ENCODE results near the gene FBXW5.

FBXW5 gene, protein sequence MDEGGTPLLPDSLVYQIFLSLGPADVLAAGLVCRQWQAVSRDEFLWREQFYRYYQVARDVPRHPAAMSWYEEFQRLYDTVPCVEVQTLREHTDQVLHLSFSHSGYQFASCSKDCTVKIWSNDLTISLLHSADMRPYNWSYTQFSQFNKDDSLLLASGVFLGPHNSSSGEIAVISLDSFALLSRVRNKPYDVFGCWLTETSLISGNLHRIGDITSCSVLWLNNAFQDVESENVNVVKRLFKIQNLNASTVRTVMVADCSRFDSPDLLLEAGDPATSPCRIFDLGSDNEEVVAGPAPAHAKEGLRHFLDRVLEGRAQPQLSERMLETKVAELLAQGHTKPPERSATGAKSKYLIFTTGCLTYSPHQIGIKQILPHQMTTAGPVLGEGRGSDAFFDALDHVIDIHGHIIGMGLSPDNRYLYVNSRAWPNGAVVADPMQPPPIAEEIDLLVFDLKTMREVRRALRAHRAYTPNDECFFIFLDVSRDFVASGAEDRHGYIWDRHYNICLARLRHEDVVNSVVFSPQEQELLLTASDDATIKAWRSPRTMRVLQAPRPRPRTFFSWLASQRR
- 77.3 to 210 (median 129) reads per million in 9 experiments for total RNA-seq

GRCh38 chr9:136944519-136945332, at the start of gene FBXW5, which contains the start of gene C8G:
FBXW5 (minus strand) TSS chr9:136944738; CDS start chr9:136944083, 655 bp downstream.
C8G (plus strand) TSS chr9:136945243; CDS start chr9:136945321, 78 bp downstream.
- DNase-seq (peak; percentile 90 to 96 (median 93)), ATAC-seq (replicated peaks) (peak; percentile 84)
- H3K4me3 Mint-ChIP-seq = peak within 1 kb of the TSS; percentile 78 to 84
- no peaks in the 10 kb centered on the region for H3K9me3 Mint-ChIP-seq
- H3K36me3 Mint-ChIP-seq (ENCODE audit: insufficient read depth) = peaks cover 45% of the 10 kb centered on the region
- H3K27ac Mint-ChIP-seq = peak within 1 kb of the TSS; percentile 88 to 96
- H3K27me3 Mint-ChIP-seq = no peaks in the 10 kb centered on the region
- H3K4me1 Mint-ChIP-seq (ENCODE audit: low read depth in 2 of 2) = peaks cover 13 to 15% of the 10 kb centered on the region in 2 donors

GRCh38 chr9:136992819-136993369, 48.4 kb upstream of the FBXW5 start:
- Mint-ChIP-seq H3K27ac (peak overlapping the region; percentile 95 to 96), H3K9me3 (no peaks in the 10 kb centered on the region), H3K4me3 (peak overlapping the region; percentile 84 to 86), H3K4me1 (ENCODE audit: low read depth in 2 of 2) (peaks cover 37% of the 10 kb centered on the region in 2 donors), H3K36me3 (ENCODE audit: insufficient read depth) (peaks cover 42% of the 10 kb centered on the region), H3K27me3 (no peaks in the 10 kb centered on the region)
- ATAC-seq (replicated peaks) = no peak
- DNase-seq = no peak

GRCh38 chr9:136991993-136992818, 47.7 kb upstream of the FBXW5 start, which contains the start of gene PAXX:
PAXX (plus strand) TSS chr9:136992422; CDS start chr9:136992444, 22 bp downstream.
- Mint-ChIP-seq H3K27ac (peak within 1 kb of the TSS; percentile 95 to 96), H3K4me1 (ENCODE audit: low read depth in 2 of 2) (peaks cover 31% of the 10 kb centered on the region in 2 donors), H3K9me3 (no peaks in the 10 kb centered on the region), H3K36me3 (ENCODE audit: insufficient read depth) (peaks cover 39% of the 10 kb centered on the region), H3K4me3 (peak within 1 kb of the TSS; percentile 84 to 86), H3K27me3 (peaks cover 0 to 5% of the 10 kb centered on the region in 2 donors)
- DNase-seq (peak; percentile 92 to 93 (median 92)), ATAC-seq (replicated peaks) (peak; percentile 76)

- DNase-seq (no peak), ATAC-seq (replicated peaks) (no peak)
- peaks cover 20 to 25% of the 10 kb centered on the region in 2 donors for H3K4me1 Mint-ChIP-seq (ENCODE audit: low read depth in 2 of 2)
- H3K9me3 Mint-ChIP-seq = no peaks in the 10 kb centered on the region
- H3K27ac Mint-ChIP-seq = peak overlapping the region in 1 of 2 donors; percentile 95
- peaks cover 23% of the 10 kb centered on the region for H3K36me3 Mint-ChIP-seq (ENCODE audit: insufficient read depth)
- peak overlapping the region; percentile 84 to 86 for H3K4me3 Mint-ChIP-seq
- peaks cover 0 to 6% of the 10 kb centered on the region in 2 donors for H3K27me3 Mint-ChIP-seq
Measured at GRCh38 chr9:136990242-136990911, 45.8 kb upstream of the FBXW5 start.

DNA sequence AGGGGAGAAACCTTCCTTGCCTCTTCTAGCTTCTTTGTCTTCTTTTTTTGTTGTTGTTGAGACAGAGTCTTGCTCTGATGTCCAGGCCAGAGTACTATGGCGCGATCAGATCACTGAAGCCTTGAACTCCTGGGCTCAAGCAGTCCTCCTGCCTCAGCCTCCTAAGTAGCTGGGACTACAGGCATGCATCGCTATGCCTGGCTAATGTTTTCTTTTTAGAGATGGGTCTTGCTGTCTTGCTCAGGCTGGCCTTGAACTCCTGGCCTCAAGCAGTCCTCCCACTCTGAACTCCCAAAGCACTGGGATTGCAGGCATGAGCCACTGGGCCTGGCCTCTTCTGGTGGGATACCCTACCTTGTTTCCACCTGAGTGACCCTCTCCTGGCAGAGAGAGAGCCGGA, 44.3 kb upstream of the FBXW5 start:
- Mint-ChIP-seq H3K27me3 (peaks cover 4 to 14% of the 10 kb centered on the region in 2 donors), H3K4me3 (no peak overlapping the region), H3K9me3 (no peaks in the 10 kb centered on the region), H3K36me3 (ENCODE audit: insufficient read depth) (peaks cover 15% of the 10 kb centered on the region), H3K4me1 (ENCODE audit: low read depth in 2 of 2) (peaks cover 21 to 25% of the 10 kb centered on the region in 2 donors), H3K27ac (no peak overlapping the region)
- ATAC-seq (replicated peaks) (no peak), DNase-seq (no peak)

GRCh38 chr9:136985853-136986252, 41.3 kb upstream of the FBXW5 start:
- no peak overlapping the region for H3K4me3 Mint-ChIP-seq
- ATAC-seq (replicated peaks) = no peak
- H3K27me3 Mint-ChIP-seq = peaks cover 7 to 20% of the 10 kb centered on the region in 2 donors
- DNase-seq = no peak
- H3K36me3 Mint-ChIP-seq (ENCODE audit: insufficient read depth) = no peaks in the 10 kb centered on the region
- H3K27ac Mint-ChIP-seq = no peak overlapping the region
- H3K4me1 Mint-ChIP-seq (ENCODE audit: low read depth in 2 of 2) = peaks cover 9% of the 10 kb centered on the region in 2 donors
- H3K9me3 Mint-ChIP-seq = no peaks in the 10 kb centered on the region

GRCh38 chr9:136985027-136985602, 40.6 kb upstream of the FBXW5 start:
- H3K9me3 Mint-ChIP-seq = no peaks in the 10 kb centered on the region
- ATAC-seq (replicated peaks) (peak; percentile 44), DNase-seq (no peak)
- H3K27me3 Mint-ChIP-seq = peaks cover 7 to 20% of the 10 kb centered on the region in 2 donors
- no peaks in the 10 kb centered on the region for H3K36me3 Mint-ChIP-seq (ENCODE audit: insufficient read depth)
- no peak overlapping the region for H3K4me3 Mint-ChIP-seq
- no peak overlapping the region for H3K27ac Mint-ChIP-seq
- peaks cover 6 to 7% of the 10 kb centered on the region in 2 donors for H3K4me1 Mint-ChIP-seq (ENCODE audit: low read depth in 2 of 2)

GRCh38 chr9:136984464-136985026, 40.0 kb upstream of the FBXW5 start:
- Mint-ChIP-seq H3K4me3 (no peak overlapping the region), H3K9me3 (no peaks in the 10 kb centered on the region), H3K27me3 (peaks cover 7 to 20% of the 10 kb centered on the region in 2 donors), H3K36me3 (ENCODE audit: insufficient read depth) (no peaks in the 10 kb centered on the region), H3K27ac (no peak overlapping the region), H3K4me1 (ENCODE audit: low read depth in 2 of 2) (peaks cover 6 to 8% of the 10 kb centered on the region in 2 donors)
- DNase-seq (no peak), ATAC-seq (replicated peaks) (peak; percentile 9)

- Mint-ChIP-seq H3K4me3 (no peak overlapping the region), H3K9me3 (no peaks in the 10 kb centered on the region), H3K27me3 (peaks cover 7 to 20% of the 10 kb centered on the region in 2 donors), H3K4me1 (ENCODE audit: low read depth in 2 of 2) (peaks cover 6 to 8% of the 10 kb centered on the region in 2 donors), H3K27ac (no peak overlapping the region), H3K36me3 (ENCODE audit: insufficient read depth) (no peaks in the 10 kb centered on the region)
- DNase-seq (no peak), ATAC-seq (replicated peaks) (no peak)
Measured at GRCh38 chr9:136983656-136984314, 39.2 kb upstream of the FBXW5 start.

- Mint-ChIP-seq H3K27ac (no peak overlapping the region), H3K36me3 (ENCODE audit: insufficient read depth) (no peaks in the 10 kb centered on the region), H3K27me3 (peaks cover 7 to 20% of the 10 kb centered on the region in 2 donors), H3K4me3 (no peak overlapping the region), H3K9me3 (no peaks in the 10 kb centered on the region), H3K4me1 (ENCODE audit: low read depth in 2 of 2) (peaks cover 6 to 8% of the 10 kb centered on the region in 2 donors)
- ATAC-seq (replicated peaks) (no peak), DNase-seq (no peak)
Measured at GRCh38 chr9:136983167-136983566, 38.6 kb upstream of the FBXW5 start.

Data from effector memory CD8-positive, alpha-beta T cell (primary cell).